Stimulated activated CD8-positive, alpha-beta memory T cell treated with anti-CD3 and anti-CD28 coated beads, Interleukin-7, amount 100 ng/mL, for 24 hours (primary cell): Measurements from ENCODE around the gene MAP1LC3C.
A peak's percentile ranks its signal among the peaks of the same experiment; 100 is the strongest.

ENCODE experiments used
- DNase-seq: peaks from one replicate; pipeline ENCODE4 v3.0.0-alpha.2; 2020; ENCODE audit warnings: low read depth

The MAP1LC3C gene

GRCh38 chr1:241999026-241999425 is at the start of gene MAP1LC3C:
TSS of gene MAP1LC3C (minus strand) at chr1:241999098. CDS start at chr1:241999008, 90 bp downstream.
- no peak for DNase-seq

GRCh38 chr1:242043165-242043564 is 44.3 kb upstream of the MAP1LC3C start:
- DNase-seq: no peak

GRCh38 chr1:242034392-242034791 is 35.5 kb upstream of the MAP1LC3C start:
- DNase-seq: no peak

GRCh38 chr1:242033447-242033846 is 34.5 kb upstream of the MAP1LC3C start:
- no peak for DNase-seq

DNA sequence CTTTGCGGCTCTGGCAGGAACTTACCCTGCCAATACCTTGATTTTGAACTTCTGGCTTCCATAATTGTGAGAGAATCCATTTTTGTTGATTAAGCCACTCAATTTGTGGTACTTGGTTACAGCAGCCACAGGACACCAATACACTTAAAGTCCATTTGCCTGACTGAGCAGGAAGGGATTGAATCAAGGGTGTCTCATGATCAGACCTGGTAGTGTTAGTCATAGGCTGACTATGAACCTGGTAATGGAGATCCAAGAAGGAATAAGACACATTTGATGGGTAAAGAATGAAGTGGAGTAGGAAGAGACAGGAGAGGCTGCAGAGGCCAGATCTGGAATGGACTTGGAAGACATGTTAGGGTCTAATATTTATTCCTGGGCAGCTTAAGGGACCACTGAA is 31.2 kb upstream of the MAP1LC3C start:
- no peak for DNase-seq

GRCh38 chr1:242025681-242026080 is 26.8 kb upstream of the MAP1LC3C start:
- no peak for DNase-seq

DNA sequence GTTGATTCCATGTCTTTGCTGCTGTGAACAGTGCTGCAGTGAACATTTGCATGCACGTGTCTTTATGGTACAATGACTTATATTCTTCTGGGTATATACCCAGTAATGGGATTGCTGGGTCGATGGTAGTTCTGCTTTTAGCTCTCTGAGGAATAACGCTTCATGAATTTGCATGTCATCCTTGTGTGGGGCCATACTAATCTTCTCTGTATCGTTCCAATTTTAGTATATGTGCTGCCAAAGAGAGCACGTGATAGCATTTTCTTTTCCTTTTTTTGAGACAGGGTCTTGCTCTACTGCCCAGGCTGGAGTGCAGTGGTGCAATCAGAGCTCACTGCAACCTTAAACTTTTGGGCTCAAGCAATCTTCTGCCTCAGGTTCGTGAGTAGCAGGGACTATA is 24.9 kb upstream of the MAP1LC3C start:
- DNase-seq: no peak

GRCh38 chr1:242019018-242019417 is 20.1 kb upstream of the MAP1LC3C start:
- no peak for DNase-seq

DNA sequence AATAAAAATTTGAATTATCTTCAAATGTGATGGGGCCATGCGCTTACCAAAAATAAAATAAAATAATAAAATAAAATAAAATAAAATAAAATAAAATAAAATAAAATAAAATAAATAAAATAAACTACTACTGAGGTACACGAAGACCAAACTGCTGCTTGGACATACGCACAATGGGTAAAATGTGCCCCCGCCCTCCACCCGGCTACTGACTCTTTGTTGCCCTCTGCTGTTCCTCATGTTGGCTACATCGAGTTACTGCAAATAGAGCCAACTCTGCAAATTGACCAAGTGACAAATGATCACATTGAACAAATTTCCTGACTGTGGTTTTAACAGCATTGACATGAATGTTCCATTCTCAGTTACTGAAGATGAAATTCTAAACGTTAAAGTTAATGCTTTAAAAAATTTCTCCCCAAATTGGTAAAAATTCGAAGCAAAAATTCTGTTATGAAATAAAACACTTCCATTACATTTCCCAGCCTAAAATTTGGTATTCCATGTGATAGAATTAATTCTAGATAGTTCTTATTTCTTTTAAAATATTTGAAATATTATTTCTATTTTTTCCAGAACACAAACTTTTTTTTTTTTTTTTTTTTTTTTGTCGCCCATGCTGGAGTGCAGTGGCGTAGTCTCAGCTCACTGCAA is 18.8 kb upstream of the MAP1LC3C start:
- DNase-seq: peak; percentile 4

DNA sequence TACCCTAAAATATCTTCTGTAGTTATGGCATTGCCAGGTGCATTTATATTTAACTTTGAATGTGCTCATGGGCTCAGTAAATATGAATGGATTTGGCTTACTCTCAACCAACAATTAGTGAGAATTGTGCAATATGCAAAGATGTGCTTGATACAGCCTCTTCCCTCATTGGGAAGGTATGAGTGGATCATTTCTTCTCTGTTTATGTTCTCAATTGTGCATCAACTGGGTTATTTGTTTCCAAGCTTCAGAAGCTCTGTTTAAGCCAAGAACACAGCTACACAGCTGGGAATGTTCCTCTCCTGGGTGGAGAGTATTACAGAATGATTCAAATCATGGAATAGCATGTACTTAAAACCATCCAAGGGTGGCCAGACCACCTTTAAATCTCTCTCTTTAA is 17.6 kb upstream of the MAP1LC3C start:
- DNase-seq: no peak

DNA sequence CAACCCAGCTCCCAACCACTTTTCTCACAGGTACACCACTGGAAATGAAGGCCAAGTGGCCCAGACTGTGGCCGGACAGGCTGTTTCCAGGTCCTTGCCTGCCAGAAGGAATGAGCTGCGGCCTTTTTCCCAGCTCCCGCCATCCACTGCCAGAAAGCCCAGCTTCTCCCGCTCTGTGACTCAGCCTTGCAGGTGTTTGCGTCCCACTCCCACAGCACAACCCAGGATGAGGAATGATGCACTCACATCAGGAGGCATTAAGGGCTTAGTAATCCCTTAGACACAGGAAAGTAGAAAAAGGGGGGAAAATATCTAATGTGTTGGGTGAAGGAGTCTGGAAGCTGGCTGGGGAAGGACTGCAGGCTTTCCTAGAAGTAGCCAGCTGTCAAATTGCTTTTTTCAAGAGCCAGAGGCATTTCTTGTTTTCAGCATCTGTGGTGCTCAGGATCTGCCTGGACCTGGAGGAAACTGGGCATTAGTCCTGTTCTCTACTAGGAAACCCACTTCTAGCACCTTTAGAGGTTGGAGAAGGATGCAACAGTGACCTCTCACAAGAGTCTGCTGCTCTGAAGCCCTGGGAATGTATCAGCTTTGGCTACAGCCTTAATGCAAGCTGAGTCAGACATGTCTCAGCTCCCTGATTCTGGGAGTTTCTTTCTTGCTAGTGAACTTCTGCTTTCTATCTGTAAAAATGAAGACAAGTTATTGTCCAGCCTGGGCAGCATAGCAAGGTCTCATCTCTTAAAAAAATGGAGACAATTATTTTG is 13.2 kb upstream of the MAP1LC3C start:
- DNase-seq: no peak

DNA sequence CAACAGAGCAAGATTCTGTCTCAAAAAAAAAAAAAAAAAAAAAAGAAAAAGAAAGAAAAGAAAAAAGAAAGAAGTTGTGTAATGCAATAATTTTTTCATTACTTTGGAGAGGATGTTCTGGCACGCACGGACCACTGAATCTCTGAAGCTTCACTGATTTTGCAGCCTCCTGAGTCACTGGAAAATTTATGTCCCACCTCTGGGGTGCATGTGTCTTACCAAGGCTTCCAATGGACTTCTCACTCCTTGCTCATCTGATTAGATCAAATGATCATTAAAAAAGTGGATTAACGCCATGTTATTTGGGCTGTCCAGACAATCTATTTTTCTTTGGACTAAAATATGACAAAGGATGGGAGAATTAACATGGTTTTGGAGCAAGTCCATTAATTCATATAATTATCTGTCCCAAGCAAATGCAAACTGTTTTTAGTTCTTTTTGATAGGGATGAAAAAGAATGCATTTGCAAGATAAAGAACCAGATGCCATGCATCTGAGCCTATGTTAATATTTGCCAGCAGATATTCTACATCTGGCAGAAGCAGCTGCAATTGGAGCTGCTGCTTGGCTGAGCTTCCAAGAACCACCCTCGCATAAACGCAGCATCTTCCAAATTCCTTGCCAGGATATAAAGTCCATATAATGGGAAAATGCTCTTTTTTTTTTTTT is 10.1 kb upstream of the MAP1LC3C start:
- DNase-seq: no peak

DNA sequence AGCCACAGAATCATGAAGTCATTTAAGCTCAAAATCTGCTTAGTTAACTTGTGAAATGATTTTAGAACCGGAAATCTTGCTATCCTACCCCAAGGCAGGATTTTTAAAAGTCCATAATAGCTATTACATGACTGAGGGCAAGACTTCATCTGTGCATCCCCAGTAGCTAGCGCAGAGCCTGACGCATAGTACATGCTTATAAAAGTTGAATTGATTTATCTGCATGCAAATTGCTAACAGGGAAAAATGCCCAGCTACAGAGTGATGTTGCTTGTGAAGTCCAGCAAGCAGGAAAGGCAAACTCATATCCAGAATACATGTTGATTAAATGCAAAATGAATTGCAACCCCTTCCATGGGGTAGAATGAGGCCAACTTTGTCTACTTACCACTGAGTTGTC is 8.1 kb upstream of the MAP1LC3C start:
- no peak for DNase-seq

GRCh38 chr1:242005866-242006535 is 7.1 kb upstream of the MAP1LC3C start:
- no peak for DNase-seq

- no peak for DNase-seq
Measured at GRCh38 chr1:242004751-242005495, 6.0 kb upstream of the MAP1LC3C start.

DNA sequence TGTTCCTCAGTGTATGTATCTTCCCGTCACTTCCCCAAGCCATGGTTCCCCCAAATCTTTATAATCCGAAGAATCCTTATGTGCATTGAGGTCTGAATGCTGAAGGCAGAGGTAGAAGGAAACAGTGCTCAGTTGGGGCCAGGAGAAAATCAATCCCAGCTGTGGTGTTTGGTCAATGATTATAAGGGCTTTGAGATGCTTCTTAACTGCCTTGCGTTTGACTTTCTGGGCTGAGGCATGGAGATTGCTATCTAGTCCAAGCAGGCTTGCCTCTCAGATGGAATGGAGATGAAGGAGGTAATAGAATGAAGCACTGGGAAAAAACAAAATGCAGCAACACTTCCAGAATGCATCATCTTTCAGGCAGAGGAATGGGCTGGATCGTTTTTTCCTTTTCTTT is 3.6 kb upstream of the MAP1LC3C start:
- DNase-seq: no peak

GRCh38 chr1:242002072-242002471 is 3.2 kb upstream of the MAP1LC3C start:
- no peak for DNase-seq

DNA sequence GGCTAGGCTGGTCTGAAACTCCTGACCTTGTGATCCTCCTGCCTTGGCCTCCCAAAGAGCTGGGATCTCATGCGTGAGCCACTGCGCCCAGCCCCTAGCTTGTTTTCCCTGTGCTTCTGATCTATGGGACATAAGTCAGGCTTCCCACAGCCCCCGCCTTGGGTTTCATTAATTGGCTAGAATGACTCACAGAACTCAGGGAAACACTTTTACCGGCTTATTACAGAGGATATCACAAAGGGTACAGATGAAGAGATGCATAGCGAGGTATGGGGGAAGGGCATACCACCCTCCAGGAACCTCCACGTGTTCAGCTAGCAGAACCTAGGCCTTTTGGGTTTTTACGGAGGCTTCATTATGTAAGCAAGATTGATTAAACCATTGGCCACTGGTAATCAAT is 1.5 kb upstream of the MAP1LC3C start:
- no peak for DNase-seq

- DNase-seq: peak; percentile 20
Measured at GRCh38 chr1:241998412-241998921, 431 bp downstream of the MAP1LC3C start.

DNA sequence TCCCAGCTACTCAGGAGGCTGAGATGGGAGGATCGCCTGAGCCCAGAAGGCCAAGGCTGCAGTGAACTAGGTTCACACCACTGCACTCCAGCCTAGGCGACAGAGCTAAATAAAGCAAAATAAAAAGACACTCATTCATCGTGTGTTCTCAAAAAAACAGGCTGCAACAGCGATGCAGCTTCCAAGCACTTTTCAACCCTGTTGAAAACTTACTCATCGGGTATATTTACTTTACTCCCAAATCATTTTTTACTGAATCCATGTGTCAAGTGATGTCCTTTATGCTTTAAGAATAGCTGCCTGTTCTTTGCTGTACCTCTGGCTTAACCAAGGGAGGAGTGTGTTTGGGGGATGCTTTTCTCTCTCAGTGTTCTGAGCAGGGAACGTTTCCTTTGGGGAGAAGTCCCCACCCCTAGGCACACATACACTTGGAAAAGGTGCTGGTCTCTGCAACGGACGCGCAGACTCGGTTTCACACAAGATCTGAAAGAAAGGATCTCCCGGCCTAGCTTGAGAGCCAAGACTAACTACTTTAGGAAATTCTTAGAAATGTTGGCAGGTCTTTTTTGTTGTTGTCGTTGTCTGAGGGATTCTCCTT is 1.4 kb downstream of the MAP1LC3C start:
- no peak for DNase-seq

DNA sequence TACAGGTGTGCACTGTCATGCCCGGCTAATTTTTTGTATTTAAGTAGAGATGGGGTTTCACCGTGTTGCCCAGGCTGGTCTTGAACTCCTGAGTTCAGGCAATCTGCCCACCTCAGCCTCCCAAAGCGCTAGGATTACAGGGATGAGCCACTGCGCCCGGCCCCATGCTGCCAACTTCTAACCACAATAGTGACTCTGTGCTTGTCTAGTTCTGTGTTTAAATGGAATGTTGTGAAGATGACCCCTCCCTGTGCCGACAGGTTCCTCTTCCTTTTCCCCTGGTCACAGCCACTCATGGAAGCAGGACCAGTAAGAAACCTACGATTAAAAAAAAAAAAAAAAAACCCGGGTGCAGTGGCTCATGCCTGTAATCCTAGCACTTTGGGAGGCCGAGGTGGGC is 4.7 kb downstream of the MAP1LC3C start:
- no peak for DNase-seq
